ENCODE results near the gene DST.

Gene DST

DNA sequence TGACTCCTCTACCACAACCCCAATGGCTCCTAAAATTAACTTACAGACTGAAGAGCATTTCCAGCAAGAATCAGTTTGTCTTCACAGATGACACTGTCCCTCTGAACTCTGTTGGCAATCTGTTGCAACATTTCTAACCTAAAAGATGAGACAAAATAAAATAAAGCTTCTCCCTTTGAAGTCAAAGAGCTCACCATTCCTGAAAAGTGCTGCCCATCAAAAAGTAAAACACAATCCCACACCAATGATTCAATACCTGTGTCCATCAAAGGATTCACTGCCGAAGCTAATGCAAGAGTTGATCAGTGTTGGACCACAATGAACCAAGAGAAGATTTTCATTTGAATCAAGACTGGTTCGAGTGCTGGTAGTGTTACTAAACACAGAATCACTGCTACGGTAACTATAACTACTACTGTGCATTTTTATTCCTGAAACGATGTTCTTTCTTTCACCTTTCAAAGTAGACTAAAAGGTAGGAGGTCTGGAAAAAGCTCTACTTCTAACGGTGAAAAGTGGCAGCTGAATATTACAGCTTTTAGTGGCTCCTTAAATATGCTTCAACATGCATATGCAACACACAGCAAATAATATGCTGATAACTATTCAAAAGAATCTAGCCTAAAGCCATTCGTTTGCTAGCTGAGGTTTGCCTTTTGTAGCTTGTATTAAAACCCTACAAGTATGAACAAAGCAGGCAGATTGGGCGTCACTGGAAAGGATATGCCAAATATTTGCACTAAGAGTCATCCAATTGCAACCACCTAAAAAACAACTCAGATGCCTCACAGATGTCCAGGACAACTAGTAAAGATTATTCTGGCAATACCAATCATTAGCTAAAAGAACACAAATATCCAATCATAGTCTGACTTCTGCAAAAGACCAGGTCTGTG lies at the start of gene DST:
DST (minus strand) TSS at position 524 of the 896 bp plus-strand sequence.
- no peak for DNase-seq (ENCODE audit: low spot score)

DNA sequence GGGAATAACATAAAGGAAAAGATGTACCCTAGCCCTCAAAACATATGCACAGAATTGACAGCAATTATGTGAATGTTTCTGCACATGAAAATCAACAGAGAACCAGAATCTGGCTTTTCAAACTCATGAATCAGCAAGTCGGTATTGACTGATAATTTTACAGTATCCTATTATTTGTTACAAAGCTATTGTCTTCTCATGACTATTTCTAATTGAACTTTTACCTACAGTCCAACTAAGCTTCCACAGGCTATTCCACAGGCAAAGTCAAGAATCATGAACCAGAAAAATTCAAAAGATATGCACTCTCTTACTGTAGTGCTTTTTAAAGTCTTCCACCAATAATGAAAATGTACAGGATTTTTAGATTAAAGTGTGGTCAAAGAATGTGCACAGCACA lies 49.1 kb upstream of the DST start:
- no peak for DNase-seq (ENCODE audit: low spot score)

DNA sequence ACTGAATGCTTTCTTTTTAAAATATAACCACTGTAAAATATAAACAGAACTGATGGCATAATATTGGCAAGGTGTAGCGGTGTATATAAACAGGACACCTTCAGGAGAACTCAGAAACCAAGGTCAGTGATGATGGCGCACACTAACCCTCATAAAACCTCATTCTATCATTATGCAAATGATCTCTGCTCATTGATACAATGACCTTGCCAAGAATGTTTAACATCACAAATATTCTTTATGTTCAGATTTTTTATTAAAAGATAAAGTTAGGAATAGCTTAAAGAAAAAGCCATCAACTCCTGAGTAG lies 48.6 kb upstream of the DST start:
- no peak for DNase-seq (ENCODE audit: low spot score)

DNA sequence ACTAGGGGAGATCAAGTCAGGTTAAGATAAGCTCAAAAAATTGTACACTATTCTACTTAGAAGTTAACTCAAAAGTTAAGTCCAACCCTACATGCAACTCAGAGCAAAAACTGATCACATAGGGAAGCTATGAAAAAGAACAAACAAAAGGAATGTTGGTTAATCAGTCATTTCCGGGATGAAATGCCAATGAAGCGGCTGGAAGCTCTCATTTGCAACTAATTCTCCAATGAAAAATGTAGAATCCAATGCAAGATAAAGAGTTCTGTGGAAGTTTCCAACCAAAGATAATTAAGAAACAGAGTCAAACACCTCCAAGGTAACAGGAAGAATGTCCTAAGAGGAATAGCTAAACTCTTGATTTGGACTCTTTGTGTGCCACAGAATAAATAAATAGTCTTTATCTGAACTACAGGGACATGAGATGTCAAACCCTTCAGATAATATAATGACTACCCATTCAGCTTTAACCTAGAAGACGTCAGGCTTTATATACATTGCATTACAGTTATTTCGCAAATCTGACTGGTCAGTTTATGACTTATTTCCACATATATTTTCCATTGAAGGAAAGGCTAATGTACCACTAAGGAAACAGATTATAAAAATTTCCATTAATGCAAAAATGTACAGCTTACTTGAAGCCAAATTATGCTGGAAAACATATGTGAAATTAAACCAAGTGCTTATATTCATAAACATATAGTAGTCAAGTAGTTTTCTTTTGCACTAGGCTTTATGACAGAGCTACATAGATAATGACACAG lies 48.0 kb upstream of the DST start:
- no peak for DNase-seq (ENCODE audit: low spot score)

DNA sequence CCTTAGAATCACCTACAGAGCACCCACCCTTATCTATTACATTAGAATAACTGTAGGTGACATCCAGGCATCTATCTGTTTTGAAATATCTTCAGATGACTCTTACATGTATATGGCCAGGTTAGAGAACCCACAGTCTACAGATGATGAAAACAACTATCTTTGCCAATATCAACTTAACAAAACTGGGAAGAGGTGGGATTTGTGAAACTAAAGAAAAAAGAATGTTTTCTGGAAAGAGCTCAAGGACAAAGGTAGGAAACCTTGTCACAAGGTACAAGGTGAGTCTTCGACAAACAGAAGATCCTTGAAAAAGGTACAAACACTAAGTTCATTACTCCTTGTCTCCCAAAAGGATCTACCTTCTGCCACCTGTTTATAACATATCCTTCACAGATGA lies 47.0 kb upstream of the DST start:
- DNase-seq (ENCODE audit: low spot score): no peak

DNA sequence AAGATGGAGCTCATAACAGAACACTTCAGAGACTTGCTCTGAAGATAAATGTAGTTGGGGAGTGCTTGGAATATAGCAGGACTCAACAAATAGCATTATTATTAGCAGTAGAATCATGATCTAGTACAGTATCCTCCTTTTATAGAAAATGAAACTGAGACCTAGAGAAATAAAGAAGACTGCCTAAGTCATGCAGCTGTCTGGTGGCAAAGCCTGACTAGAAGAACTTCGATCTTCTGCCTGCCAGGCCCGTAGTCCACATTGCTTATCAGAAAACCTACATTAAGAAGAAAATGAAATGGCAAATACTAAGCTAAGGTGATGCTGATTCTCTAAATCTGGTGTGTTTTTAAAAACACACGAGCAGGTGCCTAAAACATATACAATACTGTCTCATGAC lies 46.4 kb upstream of the DST start:
- no peak for DNase-seq (ENCODE audit: low spot score)

DNA sequence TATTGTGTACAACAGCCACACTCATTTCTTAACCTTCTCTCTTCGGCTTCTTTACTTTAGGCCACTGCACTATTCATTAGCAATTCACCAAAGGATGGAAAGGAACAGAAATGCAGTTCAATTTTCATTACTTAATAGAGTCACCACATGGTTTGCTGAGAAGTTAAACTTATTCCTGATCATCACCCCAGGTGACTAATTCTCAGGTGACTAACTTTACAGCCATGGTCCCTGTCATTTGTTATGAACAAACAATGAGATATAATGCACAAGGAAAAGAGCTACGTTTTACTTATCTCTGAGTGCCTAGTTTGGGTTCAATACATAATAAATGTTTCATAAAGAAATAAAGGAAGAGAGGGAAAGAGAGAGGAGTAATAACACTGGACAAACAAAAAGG lies 45.8 kb upstream of the DST start:
- no peak for DNase-seq (ENCODE audit: low spot score)

DNA sequence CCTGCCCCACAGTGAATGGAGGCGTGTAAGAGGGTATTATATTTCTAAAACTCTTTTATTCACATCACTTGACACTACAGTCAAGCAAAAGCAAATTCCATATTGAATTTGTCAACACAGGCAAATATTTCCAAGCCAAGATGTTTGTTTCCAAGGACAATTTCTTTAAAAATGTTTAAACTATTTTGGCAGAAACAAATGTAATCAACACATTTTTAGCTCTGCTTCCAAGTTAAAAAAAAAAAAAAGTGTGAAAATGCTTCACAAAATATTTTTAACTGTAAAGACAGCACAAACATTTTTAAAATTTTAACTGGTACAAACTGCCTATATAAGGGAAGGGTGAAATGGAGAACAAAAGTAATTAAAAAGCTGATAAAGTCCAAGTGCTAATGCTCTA lies 44.9 kb upstream of the DST start:
- no peak for DNase-seq (ENCODE audit: low spot score)

DNA sequence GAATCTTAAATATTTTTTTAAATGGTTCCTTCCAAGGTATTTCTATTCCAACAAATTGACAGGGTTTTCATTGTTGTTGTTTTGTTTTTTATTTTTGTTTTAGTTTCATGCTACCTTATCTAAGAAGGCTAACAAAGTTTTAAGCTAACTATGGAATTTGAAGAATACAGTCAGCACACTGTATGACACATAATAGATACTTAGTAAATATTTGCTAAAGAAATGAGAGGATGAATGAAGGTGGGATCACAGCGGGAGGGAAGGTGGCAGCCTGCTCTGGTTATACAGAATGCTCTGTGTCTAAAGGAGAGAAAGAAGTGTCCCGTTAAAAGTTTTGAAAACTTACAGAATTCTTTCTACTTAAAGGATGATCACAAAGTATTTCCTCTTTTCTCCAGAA lies 43.7 kb upstream of the DST start:
- no peak for DNase-seq (ENCODE audit: low spot score)

DNA sequence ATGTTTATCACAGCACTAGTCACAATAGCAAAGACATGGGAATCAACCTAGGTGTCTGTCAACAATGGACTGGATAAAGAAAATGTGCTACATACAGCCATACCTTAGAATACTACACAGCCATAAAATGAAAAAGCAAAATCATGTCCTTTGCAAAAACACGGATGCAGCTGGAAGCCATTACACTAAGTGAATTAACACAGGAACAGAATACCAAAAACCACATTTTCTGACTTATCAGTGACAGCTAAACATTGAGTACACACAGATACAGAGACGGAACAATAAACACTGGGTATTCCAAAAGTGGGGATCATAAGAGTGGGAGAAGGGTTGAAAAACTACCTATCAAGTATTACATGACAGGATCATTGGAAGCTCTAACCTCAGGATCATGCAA lies 43.3 kb upstream of the DST start:
- no peak for DNase-seq (ENCODE audit: low spot score)

DNA sequence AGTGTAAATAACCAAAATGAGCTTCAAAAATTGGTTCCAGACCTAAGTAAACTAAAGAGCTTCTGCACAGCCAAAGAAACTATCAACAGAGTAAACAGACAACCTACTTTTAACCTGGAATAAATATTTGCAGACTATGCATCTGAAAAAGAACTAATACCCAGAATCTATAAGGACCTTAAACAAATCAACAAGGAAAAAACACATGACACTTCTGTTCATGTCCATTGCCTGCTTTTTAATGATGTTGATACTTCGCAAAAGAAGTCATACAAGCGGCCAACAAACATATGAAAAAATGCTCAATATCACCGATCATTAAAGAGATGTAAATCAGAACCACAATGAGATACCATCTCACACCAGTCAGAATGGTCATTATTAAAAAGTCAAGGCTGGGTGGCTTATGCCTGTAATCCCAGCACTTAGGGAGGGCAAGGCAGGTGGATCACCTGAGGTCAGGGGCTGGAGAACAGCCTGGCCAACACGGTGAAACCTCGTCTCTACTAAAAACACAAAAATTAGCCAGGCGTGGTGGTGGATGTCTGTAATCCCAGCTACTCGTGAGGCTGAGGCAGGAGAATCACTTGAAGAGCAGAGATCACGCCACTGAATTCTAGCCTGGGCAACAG lies 42.5 kb upstream of the DST start:
- DNase-seq (ENCODE audit: low spot score): no peak

DNA sequence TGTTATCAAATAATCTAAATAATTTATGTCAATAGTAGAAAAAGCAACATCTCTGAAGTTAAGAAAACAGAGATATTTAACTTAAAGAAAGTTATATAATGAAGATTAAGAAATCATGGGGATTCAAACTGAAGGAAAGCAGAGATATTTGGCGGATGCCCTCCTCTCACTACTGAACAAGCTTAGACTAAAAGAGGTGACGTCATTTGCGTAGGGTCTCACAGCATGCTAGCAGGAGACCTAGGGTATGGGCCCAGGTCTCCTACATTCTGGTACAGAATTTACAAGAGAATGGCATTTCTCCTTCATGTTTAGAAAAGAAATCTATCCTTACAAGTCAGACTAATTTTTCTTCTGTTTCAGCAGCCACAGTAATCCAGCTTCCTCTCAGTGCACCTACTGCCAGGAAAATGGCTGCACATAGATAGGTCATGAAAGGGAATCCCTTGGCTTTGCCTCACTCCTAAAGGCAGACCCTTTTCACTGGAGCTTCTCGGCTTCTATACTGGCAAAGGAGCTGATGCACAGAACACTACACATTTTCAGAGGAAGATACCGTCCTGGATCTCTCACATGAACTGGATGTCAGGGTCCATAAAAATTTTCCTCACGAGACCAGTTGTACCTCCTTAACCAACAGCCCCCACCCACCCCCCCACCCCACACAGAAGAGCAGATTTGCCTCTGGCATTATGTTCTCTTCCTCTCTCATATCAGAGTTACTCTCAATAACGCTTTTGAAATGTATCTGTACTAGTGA lies 41.8 kb upstream of the DST start:
- DNase-seq (ENCODE audit: low spot score): no peak

DNA sequence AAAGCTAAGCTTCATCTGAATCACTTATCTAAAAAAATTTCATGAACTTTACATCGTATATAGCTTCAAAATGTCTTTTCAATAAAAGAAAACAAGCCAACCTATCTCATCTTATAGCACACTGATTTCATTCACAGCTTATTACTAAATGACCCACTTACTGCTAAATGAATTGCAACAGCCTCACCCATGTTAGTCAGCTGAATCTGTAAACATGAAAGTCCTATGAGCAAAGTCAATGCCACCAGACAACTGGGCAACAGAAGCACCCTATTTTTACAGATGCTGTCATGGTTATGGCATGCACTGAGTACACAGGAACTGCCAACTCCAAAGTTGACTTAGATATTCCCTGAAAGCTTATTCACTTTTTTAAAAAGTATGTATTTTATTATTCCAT lies 41.2 kb upstream of the DST start:
- DNase-seq (ENCODE audit: low spot score): no peak

DNA sequence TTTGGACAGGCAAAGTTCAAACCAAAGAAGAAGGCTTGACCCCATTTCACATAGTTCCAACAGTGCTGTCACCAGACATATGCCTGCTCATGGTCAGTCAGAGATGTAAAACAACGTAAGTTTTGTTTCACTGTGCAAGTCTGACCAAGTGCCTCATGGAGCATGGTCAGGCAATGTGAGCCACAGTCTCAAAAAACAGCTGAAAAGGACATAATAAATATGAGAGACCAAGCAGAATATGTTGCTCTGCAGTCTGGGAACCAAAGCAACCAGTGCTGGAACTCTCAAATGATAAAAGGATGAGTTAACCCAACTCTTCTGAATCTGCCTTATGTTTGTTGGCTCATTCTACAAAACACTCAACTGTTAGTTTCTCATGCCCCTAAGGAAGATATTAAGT lies 39.9 kb upstream of the DST start:
- DNase-seq (ENCODE audit: low spot score): no peak

DNA sequence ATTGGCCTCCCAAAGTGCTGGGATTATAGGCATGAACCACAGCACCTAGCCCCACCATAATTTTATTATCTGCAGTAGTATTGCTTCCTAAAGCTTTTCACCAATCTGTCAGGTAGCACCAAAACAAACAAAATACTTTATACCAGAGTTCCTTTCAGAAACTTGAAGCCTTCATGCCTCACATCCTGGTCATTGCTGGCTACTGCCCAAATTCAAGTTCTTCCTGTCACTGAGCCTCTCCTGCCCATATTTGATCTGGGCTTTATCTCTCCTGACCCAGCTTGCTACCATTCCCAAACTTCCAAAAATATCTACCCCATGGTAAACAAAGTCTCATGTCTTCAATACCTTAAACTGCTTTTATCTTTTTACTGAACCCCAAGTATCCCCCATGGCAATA lies 34.9 kb upstream of the DST start:
- DNase-seq (ENCODE audit: low spot score): no peak

DNA sequence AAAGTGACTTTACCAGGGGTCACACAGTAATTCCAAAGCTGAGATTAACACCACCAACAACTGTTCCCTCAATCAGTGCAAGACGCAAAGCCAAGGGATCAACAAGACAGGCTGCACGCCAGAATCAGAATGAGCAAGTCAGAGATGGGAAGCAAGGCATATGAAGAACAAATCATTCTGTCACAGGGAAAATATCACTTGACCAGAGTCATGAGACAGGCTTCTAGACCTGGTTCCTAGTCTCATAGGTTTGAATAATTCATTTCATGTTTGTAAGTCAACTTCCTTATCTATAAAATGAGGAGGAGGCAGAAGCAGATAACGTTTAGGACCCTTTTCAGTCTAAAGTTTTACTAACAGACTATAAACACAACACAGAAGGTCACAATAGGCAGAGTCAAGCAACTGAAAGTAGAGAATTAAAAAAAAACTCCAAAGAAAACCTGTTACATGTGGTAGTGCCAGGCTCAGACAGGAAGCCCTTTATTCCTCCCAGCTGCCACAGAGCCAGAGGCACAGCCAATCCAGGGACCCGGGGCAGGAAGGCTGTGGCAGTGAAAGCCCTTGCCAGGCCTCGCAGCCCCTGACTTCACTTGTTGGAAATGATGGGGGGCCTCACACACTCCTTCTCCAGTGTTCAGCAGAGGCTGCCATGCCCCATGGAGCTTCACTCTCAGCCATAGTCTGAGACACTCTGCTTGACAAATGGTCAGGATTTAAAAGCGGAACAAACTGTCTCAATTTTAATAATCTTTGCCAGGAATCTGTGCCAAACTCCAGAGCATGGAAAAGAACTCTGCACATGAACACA lies 29.2 kb upstream of the DST start:
- no peak for DNase-seq (ENCODE audit: low spot score)

DNA sequence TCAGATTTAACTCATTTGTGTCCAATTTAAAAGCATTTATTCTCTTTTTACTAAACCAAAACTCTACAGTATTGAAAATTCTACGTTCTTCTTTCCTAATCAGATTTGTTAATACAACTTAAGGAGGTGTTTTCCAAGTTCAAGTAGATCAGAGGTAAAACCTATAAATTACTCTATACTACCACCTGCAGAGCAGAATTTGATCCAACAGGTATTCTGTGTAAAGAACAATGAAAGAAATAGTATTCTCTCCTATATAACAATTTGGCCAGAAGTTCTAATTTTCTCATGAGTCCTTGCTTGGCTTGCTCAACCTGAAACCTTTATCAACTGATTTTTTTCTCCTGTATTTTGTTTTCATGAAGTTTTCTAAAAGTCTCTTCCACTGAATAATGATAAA lies 28.5 kb upstream of the DST start:
- DNase-seq (ENCODE audit: low spot score): no peak

DNA sequence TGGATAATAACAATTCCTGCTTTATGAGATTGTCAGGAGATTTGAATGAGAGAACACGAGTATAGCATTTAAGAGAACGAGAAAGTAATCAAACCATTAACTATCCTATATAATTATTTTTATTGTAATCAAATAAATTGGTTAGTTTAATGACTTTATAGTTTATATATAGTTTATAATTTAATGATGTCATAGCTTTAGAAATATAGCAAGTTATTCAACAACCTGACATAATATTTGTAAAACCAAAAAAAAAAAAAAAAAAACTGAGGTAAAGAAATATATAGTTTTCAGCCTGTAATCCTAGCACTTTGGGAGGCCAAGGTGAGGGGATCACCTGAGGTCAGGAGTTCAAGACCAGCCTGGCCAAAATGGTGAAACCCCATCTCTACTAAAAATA lies 26.4 kb upstream of the DST start:
- no peak for DNase-seq (ENCODE audit: low spot score)

DNA sequence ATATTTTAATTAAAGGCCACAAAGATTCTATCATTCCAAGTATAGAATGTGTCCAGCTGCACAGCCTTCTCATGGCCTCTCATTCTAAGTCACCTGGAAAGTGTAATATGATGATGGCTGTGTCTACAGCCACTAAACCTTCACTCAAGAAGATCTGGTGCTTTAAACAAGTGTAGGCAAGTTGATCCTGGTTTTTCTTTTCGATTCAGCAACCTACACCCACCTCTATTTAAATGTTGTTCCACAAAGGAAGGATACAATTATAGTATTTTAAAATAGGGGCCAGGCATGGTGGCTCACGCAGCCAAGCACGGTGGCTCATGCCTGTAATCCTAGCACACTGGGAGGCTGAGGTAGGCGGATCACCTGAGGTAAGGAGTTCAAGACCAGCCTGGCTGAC lies 25.5 kb upstream of the DST start:
- DNase-seq (ENCODE audit: low spot score): no peak

DNA sequence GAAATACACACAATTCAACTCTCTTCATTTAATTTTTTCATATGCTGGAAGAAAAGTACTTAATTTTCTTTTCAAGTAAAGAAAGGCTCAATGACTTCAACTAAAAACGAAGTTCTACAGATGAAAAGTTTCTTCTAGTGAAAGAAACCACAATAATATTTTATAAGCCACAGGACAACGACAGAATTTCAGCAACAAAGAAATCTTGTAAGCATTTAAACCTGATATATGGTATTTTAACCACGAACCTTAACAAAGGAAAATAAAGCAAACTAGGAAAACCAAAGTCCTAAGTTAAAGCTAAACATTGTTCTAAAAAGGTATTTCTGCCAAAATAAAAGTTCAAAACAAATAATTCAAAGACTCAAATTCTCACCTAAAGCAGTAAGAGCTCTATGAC lies 24.6 kb upstream of the DST start:
- DNase-seq (ENCODE audit: low spot score): no peak

DNA sequence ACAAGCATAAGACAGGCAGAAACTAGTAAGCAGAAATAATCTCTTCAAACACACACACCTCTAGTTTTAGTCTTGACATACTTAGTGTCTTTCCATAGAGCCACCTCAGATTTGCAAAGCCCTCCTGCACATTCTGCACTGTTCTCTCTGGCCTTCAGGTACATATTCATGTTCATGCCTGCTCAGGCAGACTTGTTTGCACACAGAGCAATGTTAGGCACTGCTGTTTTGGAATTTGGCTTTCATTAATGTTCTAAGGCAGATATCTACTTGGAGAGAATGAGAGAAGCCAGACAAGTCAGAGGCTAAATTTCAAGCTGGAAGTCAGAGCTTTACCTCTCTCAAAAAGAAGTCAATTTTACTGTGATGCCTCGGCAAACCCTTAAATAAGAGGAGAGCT lies 21.3 kb upstream of the DST start:
- DNase-seq (ENCODE audit: low spot score): no peak

DNA sequence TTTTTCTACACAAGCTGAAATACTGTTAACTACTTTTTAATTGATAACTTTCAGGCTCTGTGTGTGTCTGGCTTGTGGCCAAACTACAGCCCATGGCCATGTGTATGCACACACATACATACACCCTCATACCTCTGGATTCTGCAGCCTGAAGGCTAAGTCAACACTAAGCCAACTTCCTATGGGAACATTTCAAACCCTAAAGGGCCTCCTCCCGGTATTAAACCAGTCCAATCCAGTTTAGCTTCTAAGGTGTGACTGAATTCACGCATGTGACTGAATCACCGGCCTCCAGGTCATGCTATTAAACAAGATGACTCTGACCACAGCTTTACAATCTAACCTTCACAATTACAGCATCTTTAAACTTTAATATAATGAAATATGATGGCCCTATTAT lies 20.7 kb upstream of the DST start:
- DNase-seq (ENCODE audit: low spot score): no peak
